Regular cardiac myocyte (primary cell): ENCODE data around the gene RNASEH1. TPM values are rescaled to one million over a fixed set of nuclear protein-coding genes. Genes with fewer than 3 reads are reported as not detected.

Experiments used
- total RNA-seq: library from RNA; depleted of rRNA; stranded (reverse); fragments of >200 nt; gene quantifications from 2 replicates; pipeline ENCODE4 v1.2.3, GENCODE V29; 2014

RNASEH1 gene, protein sequence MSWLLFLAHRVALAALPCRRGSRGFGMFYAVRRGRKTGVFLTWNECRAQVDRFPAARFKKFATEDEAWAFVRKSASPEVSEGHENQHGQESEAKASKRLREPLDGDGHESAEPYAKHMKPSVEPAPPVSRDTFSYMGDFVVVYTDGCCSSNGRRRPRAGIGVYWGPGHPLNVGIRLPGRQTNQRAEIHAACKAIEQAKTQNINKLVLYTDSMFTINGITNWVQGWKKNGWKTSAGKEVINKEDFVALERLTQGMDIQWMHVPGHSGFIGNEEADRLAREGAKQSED
- total RNA-seq = 27.9 and 46.2 TPM in 2 replicates

DNA sequence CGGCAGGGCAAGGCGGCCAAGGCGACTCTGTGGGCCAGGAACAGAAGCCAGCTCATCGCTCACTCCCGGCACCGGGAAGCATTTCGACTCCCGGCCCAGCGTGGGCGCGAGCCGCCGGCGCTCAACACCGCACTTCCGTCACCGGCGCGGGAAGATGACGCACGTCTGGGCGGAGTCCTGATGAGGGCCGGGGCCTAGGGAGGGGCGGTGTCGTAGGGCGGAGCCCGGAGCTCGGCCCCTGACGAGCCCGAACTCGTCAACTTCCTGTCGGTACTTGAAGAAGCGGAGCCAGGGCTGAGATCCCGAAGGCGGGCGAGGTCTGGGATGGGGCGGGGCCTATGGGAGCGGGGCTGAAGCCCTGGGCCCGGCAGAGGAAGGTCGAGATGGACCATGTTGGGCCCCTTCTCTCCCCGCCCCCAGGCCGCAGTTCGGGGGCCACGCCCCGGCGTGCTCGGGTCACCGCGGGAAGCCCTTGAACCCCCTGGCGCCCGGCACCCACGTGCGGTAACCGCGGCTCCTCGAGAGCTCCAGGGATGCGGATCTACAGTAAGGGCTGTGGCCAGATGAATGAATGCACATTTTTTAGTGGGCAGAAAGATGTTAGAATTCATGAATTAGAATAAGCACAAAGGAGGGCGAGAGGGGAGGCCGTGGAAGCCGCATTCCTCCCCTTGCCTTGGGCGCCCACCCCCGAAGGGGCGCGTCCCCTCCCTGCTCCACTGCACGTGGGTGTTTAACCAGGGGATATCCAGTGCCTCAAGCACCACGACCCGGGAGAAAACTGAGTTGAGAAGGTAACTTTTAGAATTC lies at the start of gene RNASEH1:
Gene RNASEH1, minus strand, starts transcription at position 129 of the 810 bp plus-strand sequence. Its CDS starts 73 bp downstream, at position 56.

DNA sequence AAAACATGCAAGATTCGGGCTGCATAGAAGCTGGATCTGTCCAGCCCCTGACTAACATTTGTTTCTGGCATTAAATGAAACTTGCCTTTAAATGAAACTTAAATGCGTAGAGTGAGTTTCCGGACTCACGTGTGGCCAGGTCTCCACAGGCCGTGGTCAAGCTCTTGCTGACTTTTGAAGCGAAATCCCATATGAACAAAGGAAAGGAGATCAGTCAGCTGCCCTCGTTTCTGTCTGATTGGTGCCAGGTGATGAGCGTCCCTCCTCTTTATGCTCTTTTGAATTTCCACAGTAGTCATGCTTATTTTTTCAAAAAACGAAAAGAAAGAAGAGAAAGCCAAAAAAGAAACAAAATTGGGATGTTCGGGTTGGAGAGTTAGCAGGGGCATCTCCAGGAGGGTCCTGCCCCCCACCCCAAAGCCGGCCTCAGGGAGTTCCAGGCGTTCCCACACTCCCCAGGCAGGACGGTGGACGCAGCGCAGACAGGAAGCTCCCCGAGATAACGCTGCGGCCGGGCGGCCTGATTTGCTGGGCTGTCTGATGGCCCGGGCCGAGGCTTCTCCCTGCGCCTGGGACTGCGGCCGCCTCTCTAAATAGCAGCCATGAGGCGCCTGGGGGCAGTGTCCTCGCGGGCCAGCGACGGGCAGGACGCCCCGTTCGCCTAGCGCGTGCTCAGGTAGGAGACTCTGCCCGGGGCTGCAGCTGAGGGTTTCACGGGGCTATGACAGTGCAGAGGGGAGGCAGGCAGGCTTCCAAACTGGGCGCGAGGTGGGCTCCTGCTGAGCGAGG lies 36.6 kb upstream of the RNASEH1 start, which contains the start of gene COLEC11:
Gene COLEC11, plus strand, starts transcription at position 620 of the 789 bp plus-strand sequence. CDS start 9,229 bp downstream, outside the sequence.

DNA sequence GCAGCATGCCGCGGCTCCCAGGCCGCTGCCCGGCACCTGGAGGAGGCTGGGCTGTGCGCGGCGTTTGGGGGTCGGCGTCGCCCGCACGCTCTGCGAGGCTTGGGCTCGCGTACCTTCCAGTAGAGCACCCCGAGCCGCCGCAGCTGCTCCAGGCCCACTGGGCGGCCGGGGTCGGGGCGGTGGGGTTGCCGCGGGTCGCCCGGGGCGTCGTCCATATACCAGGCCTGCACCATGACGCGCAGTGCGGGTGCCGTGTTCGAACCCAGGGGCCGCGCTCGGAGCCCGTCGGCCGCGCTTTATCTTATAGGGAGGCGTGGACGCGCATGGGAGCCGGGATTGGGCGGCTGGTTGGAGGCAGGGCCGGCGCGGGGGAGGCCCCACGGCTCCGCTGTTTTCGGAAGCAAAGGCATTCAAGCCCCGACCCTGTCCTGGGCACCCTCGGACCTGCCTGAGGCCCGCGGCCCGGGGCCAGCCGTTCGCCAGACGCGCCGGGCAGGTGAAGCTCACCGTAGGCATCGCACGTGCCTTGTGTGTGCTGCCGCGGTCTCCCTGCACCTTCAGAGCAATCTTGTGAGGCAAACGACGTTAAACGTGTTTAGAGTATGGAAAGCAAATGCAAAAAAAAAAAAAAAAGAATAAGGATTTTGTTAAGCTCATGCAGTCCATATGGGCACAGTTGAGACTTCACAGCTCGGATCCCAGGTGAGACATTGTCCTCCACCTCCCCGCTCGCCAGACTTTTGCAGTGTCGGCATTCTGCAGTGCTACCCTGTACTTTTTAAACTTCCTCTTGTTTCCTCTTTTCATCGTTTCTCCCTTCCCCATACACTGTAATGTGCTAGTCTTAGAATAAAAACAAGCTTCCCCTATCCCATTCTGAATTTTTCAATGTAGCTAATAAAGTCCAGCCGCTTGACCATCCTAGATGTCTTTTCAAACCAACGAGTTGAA lies 38.6 kb downstream of the RNASEH1 start, which contains the start of gene ADI1:
Gene ADI1, minus strand, starts transcription at position 277 of the 951 bp plus-strand sequence. Its CDS starts 44 bp downstream, at position 233.

Other genes with a start within 250 kb of the RNASEH1 start
- gene EIPR1, start 180.5 kb downstream of the RNASEH1 start, total RNA-seq = 28.2 and 45.4 TPM in 2 replicates
- 47.9 and 63.3 TPM in 2 replicates for gene TRAPPC12, start 178.6 kb downstream of the RNASEH1 start, total RNA-seq
- 32.4 and 52.7 TPM in 2 replicates for gene ADI1, start 38.8 kb downstream of the RNASEH1 start, total RNA-seq
- gene RPS7, start 16.9 kb upstream of the RNASEH1 start, total RNA-seq = 1,479 and 1,687 TPM in 2 replicates
- gene COLEC11, start 36.8 kb upstream of the RNASEH1 start, total RNA-seq = 1.2 and 6.2 TPM in 2 replicates
- gene ALLC, start 99.9 kb upstream of the RNASEH1 start, total RNA-seq = under 0.01 TPM in 1 of 2 replicates, not detected in the other
- gene DCDC2C, start 145.2 kb upstream of the RNASEH1 start, total RNA-seq = not detected in 2 replicates